HL-60/S4 treated with phorbol 12-myristate 13-acetate at 8.2 ng/mL for 4 days and 3 days (cell line): ENCODE data around the gene JAGN1.
"Not testable (repeated sequence)": the region's sequence is repeated elsewhere in the genome, so short reads cannot be mapped to it uniquely, and the experiment has no call there.

Source experiments
- in situ Hi-C: fragments of 300-500 bp; cut with MboI; formaldehyde crosslinking; loops from 2 replicates; pipeline ENCODE4 v1.15.0; 2022; ENCODE audit warnings: low sequenced_read_pairs

JAGN1 gene

GRCh38 chr3:9866639-9867038, 23.8 kb upstream of the JAGN1 start:
- in situ Hi-C loops: no loop called here

DNA sequence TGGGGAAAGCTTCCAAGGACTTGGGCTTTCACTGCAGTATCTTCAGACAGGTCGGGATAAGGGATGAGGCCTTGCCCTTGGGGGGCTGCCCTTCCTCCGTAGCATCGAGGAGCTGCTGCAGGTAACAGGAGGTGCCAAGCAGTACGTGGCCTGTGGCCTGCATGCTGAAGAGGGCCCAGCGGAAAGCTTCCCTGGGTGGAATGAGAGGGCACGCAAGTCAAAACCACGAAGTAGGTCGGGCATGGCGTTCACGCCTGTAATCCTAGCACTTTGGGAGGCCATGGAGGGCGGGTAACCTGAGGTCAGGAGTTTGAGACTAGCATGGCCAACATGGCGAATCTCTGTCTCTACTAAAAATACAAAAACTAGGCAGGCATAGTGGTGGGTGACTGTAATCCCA, 23.3 kb upstream of the JAGN1 start:
- in situ Hi-C loops: no loop called here

DNA sequence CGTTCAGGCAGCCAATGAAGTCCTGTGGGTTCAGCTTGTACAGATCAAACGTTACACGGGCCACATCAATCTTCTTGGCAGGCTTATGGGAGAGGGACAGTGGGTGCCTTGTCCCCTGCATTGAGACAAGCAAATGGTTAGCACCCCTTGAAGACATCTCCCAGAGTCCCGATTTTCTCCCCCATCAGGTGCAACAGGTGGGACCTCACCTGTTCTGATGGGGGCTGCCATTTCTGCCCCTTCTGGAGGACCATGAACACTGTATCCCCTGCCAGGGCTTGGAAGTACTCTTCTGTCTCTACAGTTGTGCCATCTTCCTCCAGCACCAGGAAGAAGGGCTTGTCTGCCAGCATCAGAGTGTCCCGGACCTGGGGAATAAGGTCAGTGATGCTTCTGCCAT, 20.5 kb upstream of the JAGN1 start:
- in situ Hi-C loops: no loop called here

- in situ Hi-C loops: no loop called here
Observed at GRCh38 chr3:9870978-9871377, 19.4 kb upstream of the JAGN1 start.

GRCh38 chr3:9872067-9872466, 18.3 kb upstream of the JAGN1 start:
- in situ Hi-C loops: not testable (repeated sequence)

GRCh38 chr3:9875448-9875847, 15.0 kb upstream of the JAGN1 start:
- in situ Hi-C loops: no loop called here

DNA sequence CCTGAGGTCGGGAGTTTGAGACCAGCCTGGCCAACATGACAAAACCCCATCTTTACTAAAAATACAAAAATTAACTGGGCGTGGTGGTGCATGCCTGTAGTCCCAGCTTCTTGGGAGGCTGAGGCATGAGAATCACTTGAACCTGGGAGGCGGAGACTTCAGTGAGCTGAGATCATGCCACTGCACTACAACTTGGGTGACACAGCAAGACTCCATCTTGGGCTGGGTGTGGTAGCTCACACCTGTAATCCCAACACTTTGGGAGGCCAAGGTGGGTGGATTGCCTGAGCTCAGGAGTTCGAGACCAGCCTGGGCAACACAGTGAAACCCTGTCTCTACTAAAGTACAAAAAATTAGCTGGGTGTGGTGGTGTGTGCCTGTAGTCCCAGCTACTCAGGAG, 14.2 kb upstream of the JAGN1 start:
- in situ Hi-C loops: not testable (repeated sequence)

DNA sequence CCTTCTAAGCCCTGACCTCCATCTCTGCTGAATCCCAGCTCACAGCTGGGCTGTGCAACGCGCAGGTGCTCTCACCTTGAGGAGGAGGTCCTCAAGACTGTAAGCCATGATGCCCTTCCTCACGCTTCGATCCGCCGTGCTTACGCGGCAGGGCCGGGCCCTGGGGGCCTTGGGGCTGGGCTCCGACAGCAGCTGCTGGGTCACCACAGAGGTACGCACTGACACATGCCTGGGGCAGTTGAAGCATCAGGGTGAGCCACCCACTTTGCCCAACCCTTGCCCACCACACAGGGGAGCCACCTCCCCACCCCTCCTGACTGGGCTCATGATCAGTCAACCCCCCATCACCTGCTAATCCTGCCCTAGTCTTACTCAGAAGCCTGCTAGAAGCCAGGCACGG, 13.4 kb upstream of the JAGN1 start:
- in situ Hi-C loops: no loop called here

DNA sequence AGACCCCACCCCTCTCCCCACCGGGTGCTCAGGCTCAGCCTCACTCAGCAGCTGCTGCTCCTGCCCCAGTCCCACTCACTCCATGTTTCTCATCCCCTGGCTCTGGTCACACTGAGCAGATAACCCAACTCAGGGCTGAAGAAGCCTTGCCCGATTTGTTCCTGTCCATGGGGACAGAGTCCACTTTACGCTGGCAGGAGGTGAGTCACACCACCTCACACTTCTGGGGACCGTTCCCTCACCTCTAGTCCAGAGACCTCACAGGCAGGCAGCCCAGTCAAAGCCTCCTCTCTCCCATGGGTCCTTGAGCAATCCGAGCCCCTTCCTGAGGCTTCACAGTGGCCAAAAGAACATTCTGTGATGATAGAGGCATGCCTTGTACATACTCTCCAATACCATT, 11.7 kb upstream of the JAGN1 start:
- in situ Hi-C loops: no loop called here

DNA sequence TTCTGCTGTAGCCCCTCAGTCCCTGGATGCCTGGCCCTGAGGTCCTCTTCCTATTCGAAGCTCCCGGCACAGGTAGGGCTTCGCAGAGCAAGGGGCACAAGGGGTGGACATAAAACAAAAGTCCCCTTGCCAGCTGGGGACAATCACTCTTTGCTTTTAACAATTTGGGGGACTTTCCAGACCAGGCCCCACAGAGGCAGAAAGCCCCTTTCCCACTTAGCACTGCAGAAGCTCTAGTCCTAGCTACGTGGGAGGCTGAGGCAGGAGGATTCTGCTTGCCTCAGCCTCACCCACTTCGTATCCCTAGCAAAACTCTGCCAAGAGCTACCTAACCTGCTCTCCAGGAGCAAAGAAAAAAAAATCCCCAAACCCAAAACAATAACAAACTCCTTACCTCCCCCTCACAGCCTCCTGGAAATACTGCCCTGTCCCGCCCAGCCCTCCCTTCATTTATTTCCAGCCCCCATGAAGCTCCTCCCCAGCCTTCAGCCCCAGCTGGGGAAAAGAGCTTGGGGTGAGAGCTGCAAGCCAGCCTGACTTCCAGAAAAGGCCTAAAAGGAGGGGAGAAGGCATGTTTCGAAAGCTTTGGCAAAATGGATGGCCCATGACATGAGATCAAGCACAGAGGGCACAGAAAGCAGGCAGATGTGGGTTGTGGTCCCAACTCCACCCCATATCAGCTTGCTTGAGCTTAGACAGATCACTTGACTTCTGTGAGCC, 10.4 kb upstream of the JAGN1 start, which contains the start of gene CIDEC:
Gene CIDEC, minus strand, starts transcription at position 424 of the 720 bp plus-strand sequence. CDS start 1,767 bp downstream, outside the sequence.
- in situ Hi-C loops: no loop called here

DNA sequence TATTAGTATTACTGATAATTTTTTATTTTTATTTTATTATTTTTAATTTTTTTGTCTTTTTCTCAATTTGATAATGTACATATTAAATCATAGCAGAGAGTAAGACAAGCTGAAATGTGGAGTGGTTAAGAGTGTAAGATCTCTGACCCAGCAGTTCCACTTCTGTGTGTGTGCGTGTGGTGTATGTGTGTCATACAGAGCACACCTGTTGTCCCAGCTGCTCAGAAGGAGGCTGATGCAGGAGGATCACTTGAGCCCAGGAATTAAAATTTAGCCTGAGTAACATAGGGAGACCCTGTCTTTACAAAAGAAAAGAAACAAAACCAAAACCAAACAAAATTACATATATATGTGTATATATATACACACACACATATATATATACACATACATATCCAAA, 9.0 kb upstream of the JAGN1 start:
- in situ Hi-C loops: no loop called here

DNA sequence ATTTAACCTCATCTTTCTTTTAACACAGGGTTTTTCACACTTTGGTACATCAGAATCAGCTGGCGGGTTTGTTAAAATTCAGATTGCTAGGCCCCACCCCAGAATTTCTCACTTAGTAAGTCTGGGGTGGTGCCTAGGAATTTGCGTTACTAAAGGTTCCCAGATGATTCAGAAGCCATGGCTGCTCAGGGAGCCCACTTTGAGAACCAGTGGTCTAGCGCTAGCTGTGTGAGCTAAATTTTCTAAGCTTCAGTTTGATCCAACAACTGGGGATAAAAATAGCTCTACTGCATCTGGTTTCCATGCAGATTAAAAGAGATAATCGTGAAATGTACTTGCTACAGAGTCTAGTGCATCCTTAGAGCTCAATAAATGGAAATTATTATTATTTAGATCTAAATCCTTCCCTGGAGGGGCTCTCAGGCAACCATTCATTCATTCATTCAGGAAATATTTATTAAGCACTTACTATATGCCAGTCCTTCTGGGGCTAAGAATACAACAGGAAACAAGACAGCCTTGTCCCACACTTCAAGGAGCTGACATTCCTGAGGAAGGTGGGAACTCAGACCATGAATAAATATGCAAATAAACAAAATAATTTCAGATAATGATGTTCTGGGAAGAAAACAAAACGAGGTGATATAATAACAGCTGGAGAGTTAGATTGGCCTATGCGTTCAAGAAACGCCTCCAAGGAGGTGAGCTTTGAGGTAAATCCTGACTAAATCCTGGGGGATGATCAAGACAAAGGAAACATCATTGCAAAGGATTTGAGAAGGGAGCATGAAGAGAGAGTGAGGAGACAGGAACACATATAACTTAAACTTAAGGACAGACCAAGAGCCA, 6.5 kb upstream of the JAGN1 start:
- in situ Hi-C loops: no loop called here

DNA sequence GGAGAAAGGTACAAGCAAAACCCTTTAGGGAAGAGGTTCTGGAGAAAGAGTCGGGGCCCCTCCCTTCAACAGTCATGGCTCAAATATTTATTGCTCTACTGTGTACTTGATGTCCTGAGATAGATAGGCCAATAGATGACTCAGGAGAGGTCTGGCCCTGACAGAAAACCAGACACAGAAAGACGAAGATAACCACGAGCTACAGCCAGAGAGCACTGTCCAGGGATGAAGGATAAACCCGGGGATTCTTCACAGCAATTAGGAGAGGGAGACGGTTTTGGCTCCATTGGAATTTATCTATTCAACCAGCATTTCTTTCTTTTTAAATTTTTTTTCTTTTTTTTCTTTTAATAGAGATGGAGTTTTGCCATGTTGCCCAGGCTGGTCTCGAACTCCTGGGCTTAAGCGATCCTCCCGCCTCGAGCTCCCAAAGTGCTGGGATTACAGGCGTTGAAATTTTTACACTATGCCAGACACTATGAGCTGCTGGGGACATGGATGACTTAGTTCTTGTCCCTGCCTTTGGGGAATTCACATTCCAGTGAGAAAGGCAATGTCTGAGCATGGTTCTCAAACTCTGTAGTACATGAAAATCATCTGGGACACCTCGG, 5.8 kb upstream of the JAGN1 start:
- in situ Hi-C loops: no loop called here

DNA sequence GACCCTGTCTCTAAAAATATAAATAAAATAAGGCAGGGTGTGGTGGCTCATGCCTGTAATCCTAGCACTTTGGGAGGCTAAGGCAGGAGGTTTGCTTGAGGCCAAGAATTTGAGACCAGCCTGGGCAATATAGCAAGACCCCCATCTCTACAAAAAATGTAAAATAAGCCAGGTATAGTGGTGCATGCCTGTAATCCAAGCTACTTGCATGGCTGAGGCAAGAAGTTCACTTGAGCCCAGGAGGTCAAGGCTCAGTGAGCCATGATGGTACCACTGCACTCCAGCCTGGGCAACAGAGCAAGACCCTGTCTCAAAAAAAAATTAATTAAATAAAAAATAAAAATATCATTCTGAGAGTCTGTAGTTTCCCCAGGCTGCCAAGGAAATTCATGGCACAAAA, 4.1 kb upstream of the JAGN1 start:
- in situ Hi-C loops: no loop called here

DNA sequence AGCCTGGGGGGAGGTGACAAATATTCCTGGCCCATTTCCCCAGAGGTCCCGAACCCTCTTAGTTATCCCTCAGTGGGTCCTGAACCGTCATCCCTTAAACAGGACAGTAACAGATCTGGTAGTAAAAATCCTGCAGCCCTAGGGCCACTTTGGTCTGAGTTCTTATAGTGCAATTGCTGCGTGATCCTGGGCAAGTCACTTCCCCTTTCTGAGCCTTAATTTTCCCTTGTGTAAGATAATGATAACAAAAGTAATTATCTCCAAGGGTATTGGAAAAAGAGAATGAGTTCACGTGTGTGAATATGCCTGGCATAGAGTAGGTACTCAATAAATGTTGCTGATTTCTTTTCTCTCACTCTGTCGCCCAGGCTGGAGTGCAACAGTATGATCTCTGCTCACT, 2.9 kb upstream of the JAGN1 start:
- in situ Hi-C loops: no loop called here

GRCh38 chr3:9888540-9888939, 1.9 kb upstream of the JAGN1 start:
- in situ Hi-C loops: no loop called here

DNA sequence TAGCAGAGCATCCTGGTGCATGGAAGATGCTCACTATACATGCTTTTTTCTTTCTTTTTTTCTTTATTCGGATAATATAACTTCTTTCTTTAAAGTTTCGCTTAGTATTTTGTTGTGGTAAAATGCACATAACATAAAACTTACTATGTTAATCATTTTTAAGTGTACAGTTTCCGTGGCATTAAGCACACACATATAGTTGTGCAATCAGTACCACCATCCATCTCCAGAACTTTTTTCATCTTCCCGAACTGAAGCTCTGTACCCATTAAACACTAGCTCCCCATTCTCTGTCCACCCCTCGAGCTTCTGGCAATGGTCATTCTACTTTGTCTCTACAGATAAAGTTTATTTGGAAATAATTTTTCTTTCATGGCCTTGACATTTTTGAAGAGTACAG, 1.0 kb upstream of the JAGN1 start:
- in situ Hi-C loops: no loop called here

DNA sequence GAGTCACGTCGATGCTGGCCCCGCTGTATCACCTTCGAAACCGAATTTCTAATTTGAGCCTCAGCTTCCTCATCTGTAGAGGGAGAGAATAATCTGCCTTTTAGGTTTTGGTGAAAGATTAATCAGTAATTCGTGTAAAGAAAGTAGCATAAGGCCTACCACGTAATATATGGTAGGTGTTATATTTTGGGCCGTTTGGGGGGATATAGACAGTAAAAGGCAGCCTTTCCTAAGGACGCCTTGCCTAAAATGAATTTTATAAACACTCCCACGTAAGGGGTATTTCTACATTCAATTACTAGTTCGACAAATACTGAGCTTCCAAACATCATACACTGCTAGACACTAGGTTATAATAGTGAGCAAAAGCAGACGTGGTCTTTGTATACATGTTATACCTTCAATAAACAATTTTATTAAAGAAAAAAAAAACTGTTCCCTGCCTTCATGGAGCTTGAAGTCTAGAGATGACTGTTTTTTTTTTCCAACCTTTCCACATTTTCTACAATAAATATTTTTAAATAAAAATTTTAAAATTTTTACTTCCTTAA, 737 bp downstream of the JAGN1 start:
- in situ Hi-C loops: no loop called here

- in situ Hi-C loops: no loop called here
Observed at GRCh38 chr3:9893739-9894138, 3.3 kb downstream of the JAGN1 start.

GRCh38 chr3:9895715-9896114, 5.3 kb downstream of the JAGN1 start:
- in situ Hi-C loops: not testable (repeated sequence)

GRCh38 chr3:9896755-9897407, 6.5 kb downstream of the JAGN1 start:
- in situ Hi-C loops: not testable (repeated sequence)
